Measurements from ENCODE around the gene MCCD1. TPM values are rescaled to one million over a fixed set of nuclear protein-coding genes. Genes with fewer than 3 reads are reported as not detected.

Gene MCCD1
- total and polyA plus RNA-seq, 2 of the 13 experiments (the other 11 are each of a cell fraction or from before 2014, with no cell fraction given): 0.15 TPM; not detected in 1

GRCh38 chr6:31529329-31530150 is 778 bp downstream of the MCCD1 start (continued):
- peak; percentile 58; the same call in 1 of the 2 replicates for TF ChIP-seq POLR2AphosphoS5 (IDR thresholded peaks at IDR 0.05; ENCODE audit: low read depth, low read length)
- TF ChIP-seq MED13 (CRISPR knock-in tag; IDR thresholded peaks at IDR 0.05): 0 out of 2 replicates have a peak, but pooled peaks have one; percentile 64
- TF ChIP-seq KDM6A (CRISPR knock-in tag; IDR thresholded peaks at IDR 0.05; ENCODE audit: low read depth): no peak
- TF ChIP-seq, protein P1, sequence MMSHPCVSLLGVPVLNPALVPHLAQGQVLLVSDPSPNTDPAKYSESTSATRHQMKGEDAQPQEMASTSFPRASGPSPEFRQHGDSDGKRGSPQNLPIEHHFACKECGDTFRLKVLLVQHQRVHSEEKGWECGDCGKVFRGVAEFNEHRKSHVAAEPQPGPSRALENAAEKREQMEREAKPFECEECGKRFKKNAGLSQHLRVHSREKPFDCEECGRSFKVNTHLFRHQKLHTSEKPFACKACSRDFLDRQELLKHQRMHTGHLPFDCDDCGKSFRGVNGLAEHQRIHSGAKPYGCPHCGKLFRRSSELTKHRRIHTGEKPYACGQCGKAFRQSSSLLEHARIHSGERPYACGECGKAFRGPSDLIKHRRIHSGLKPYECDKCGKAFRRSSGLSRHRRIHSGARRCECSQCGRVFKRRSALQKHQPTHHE (CRISPR knock-in tag; IDR thresholded peaks at IDR 0.05; ENCODE audit: borderline replicate concordance): 0 out of 2 replicates have a peak, but pooled peaks have one; percentile 2
- 0 out of 2 replicates have a peak, but pooled peaks have one; percentile 7 for TF ChIP-seq HIVEP1 (CRISPR knock-in tag; IDR thresholded peaks at IDR 0.05)
- TF ChIP-seq SMAD9 (CRISPR knock-in tag; IDR thresholded peaks at IDR 0.05): no peak
- TF ChIP-seq HMG20A (CRISPR knock-in tag; IDR thresholded peaks at IDR 0.05; ENCODE audit: borderline replicate concordance): no peak
- no peak for TF ChIP-seq ZNF709 (CRISPR knock-in tag; IDR thresholded peaks at IDR 0.05)
- TF ChIP-seq ZBTB7A (CRISPR knock-in tag; IDR thresholded peaks at IDR 0.05): no peak; the same call in 1 of the 2 replicates
- no peak for TF ChIP-seq IKZF1 (IDR thresholded peaks at IDR 0.05)
- TF ChIP-seq CEBPB (IDR thresholded peaks at IDR 0.05; ENCODE audit: borderline replicate concordance, low read depth, low read length): no peak
- TF ChIP-seq, protein P2, sequence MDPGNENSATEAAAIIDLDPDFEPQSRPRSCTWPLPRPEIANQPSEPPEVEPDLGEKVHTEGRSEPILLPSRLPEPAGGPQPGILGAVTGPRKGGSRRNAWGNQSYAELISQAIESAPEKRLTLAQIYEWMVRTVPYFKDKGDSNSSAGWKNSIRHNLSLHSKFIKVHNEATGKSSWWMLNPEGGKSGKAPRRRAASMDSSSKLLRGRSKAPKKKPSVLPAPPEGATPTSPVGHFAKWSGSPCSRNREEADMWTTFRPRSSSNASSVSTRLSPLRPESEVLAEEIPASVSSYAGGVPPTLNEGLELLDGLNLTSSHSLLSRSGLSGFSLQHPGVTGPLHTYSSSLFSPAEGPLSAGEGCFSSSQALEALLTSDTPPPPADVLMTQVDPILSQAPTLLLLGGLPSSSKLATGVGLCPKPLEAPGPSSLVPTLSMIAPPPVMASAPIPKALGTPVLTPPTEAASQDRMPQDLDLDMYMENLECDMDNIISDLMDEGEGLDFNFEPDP (CRISPR knock-in tag; conservative IDR thresholded peaks at IDR 0.05): no peak
- peak; percentile 5 for TF ChIP-seq HNRNPK (IDR thresholded peaks at IDR 0.05; ENCODE audit: low read depth, low read length, poor library complexity, severe bottlenecking)
- TF ChIP-seq BORCS8-MEF2B (CRISPR knock-in tag; IDR thresholded peaks at IDR 0.05): 0 out of 2 replicates have a peak, but pooled peaks have one; percentile 42
- no peak for TF ChIP-seq ZNF746 (CRISPR knock-in tag; IDR thresholded peaks at IDR 0.05)
- no peak for TF ChIP-seq YY1 (IDR thresholded peaks at IDR 0.05; ENCODE audit: insufficient read depth, insufficient replicate concordance, low read depth, low read length)
- TF ChIP-seq, protein P3, sequence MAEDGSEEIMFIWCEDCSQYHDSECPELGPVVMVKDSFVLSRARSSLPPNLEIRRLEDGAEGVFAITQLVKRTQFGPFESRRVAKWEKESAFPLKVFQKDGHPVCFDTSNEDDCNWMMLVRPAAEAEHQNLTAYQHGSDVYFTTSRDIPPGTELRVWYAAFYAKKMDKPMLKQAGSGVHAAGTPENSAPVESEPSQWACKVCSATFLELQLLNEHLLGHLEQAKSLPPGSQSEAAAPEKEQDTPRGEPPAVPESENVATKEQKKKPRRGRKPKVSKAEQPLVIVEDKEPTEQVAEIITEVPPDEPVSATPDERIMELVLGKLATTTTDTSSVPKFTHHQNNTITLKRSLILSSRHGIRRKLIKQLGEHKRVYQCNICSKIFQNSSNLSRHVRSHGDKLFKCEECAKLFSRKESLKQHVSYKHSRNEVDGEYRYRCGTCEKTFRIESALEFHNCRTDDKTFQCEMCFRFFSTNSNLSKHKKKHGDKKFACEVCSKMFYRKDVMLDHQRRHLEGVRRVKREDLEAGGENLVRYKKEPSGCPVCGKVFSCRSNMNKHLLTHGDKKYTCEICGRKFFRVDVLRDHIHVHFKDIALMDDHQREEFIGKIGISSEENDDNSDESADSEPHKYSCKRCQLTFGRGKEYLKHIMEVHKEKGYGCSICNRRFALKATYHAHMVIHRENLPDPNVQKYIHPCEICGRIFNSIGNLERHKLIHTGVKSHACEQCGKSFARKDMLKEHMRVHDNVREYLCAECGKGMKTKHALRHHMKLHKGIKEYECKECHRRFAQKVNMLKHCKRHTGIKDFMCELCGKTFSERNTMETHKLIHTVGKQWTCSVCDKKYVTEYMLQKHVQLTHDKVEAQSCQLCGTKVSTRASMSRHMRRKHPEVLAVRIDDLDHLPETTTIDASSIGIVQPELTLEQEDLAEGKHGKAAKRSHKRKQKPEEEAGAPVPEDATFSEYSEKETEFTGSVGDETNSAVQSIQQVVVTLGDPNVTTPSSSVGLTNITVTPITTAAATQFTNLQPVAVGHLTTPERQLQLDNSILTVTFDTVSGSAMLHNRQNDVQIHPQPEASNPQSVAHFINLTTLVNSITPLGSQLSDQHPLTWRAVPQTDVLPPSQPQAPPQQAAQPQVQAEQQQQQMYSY (CRISPR knock-in tag; IDR thresholded peaks at IDR 0.05): no peak
- no peak for TF ChIP-seq RORA (CRISPR knock-in tag; IDR thresholded peaks at IDR 0.05)
- no peak for TF ChIP-seq DNMT1 (CRISPR knock-in tag; IDR thresholded peaks at IDR 0.05)
- TF ChIP-seq ZNF891 (CRISPR knock-in tag; IDR thresholded peaks at IDR 0.05): peak; percentile 42; the same call in 1 of the 2 replicates

Data from HepG2 (cell line).